ENCODE data around the gene EXD2. TPM values are rescaled to one million over a fixed set of nuclear protein-coding genes. Genes with fewer than 3 reads are reported as not detected.

EXD2 gene
- total RNA-seq, 4 donors from 2014 or later: 4.6 to 52.1 (median 28.3) TPM

- TF ChIP-seq POLR2A (IDR thresholded peaks at IDR 0.05) (no peak), CTCF (IDR thresholded peaks at IDR 0.05) (no peak)
- Histone ChIP-seq H3K4me3 (no peak overlapping the region), H3K27me3 (no peaks in the 10 kb centered on the region), H3K9me3 (no peaks in the 10 kb centered on the region), H3K4me1 (no peaks in the 10 kb centered on the region), H3K27ac (no peak overlapping the region), H3K36me3 (no peaks in the 10 kb centered on the region)
- intact Hi-C loops (cut with DNase I; ENCODE audit: low total_unique reads): no loop called here
- no peak for DNase-seq
Observed at GRCh38 chr14:69193721-69194120, 2.4 kb downstream of the EXD2 start.

GRCh38 chr14:69199786-69200185 is 8.5 kb downstream of the EXD2 start:
- TF ChIP-seq POLR2A (IDR thresholded peaks at IDR 0.05): no peak
- no peak for TF ChIP-seq CTCF (IDR thresholded peaks at IDR 0.05)
- H3K4me1 ChIP-seq: no peaks in the 10 kb centered on the region
- H3K27me3 ChIP-seq: no peaks in the 10 kb centered on the region
- intact Hi-C loops (cut with DNase I; ENCODE audit: low total_unique reads): no loop called here
- no peaks in the 10 kb centered on the region for H3K36me3 ChIP-seq
- no peak for DNase-seq
- H3K9me3 ChIP-seq: no peaks in the 10 kb centered on the region
- no peak overlapping the region for H3K4me3 ChIP-seq
- H3K27ac ChIP-seq: no peak overlapping the region

- Histone ChIP-seq H3K4me3 (no peak overlapping the region), H3K36me3 (no peaks in the 10 kb centered on the region), H3K4me1 (no peaks in the 10 kb centered on the region), H3K27ac (no peak overlapping the region), H3K9me3 (no peaks in the 10 kb centered on the region), H3K27me3 (no peaks in the 10 kb centered on the region)
- no peak for TF ChIP-seq CTCF (IDR thresholded peaks at IDR 0.05)
- TF ChIP-seq POLR2A (IDR thresholded peaks at IDR 0.05): no peak
- intact Hi-C loops (cut with DNase I; ENCODE audit: low total_unique reads): no loop called here
- no peak for DNase-seq
Observed at GRCh38 chr14:69204753-69205152, 13.5 kb downstream of the EXD2 start.

- no peak overlapping the region for H3K27ac ChIP-seq
- no peaks in the 10 kb centered on the region for H3K36me3 ChIP-seq
- H3K9me3 ChIP-seq: no peaks in the 10 kb centered on the region
- no peak overlapping the region for H3K4me3 ChIP-seq
- H3K27me3 ChIP-seq: no peaks in the 10 kb centered on the region
- TF ChIP-seq CTCF (IDR thresholded peaks at IDR 0.05) (no peak), POLR2A (IDR thresholded peaks at IDR 0.05) (no peak)
- H3K4me1 ChIP-seq: no peaks in the 10 kb centered on the region
- intact Hi-C loops (cut with DNase I; ENCODE audit: low total_unique reads): no loop called here
- DNase-seq: no peak
Observed at GRCh38 chr14:69207435-69208041, 16.2 kb downstream of the EXD2 start.

GRCh38 chr14:69208666-69209065 is 17.4 kb downstream of the EXD2 start:
- no peak overlapping the region for H3K4me3 ChIP-seq

More at GRCh38 chr14:69208666-69209065, 17.4 kb downstream of the EXD2 start:
- TF ChIP-seq POLR2A (IDR thresholded peaks at IDR 0.05) (no peak), CTCF (IDR thresholded peaks at IDR 0.05) (no peak)
- Histone ChIP-seq H3K27me3 (no peaks in the 10 kb centered on the region), H3K36me3 (no peaks in the 10 kb centered on the region), H3K27ac (no peak overlapping the region), H3K4me1 (no peaks in the 10 kb centered on the region), H3K9me3 (no peaks in the 10 kb centered on the region)
- DNase-seq: no peak
- intact Hi-C loops (cut with DNase I; ENCODE audit: low total_unique reads): no loop called here

Measured in uterus (tissue), 4 donors.